ENCODE data around the gene RBM44.
"Not testable (repeated sequence)": the region's sequence is repeated elsewhere in the genome, so short reads cannot be mapped to it uniquely, and the experiment has no call there.

RBM44 gene

DNA sequence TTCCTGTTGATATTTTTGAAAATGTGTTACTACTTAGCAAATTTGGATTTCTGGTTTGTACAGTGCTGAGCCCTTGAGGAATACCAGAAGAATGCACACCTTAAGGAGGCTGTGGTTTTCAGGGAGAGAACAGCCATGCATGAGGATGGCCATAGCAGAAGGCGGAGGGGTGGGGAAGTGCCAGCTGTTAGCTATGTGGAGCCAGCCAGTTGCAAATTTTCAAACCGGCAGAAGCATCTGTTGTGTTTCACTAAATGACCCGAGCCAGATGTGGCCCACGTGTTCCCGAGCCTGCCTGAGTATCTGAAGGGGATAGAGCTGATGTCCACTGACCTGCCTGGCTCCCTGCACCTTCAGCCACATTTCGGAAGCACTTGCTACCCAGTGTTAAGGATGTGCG lies 16.4 kb upstream of the RBM44 start:
- DNase-seq (ENCODE audit: low read depth in 2 of 2), result no peak

DNA sequence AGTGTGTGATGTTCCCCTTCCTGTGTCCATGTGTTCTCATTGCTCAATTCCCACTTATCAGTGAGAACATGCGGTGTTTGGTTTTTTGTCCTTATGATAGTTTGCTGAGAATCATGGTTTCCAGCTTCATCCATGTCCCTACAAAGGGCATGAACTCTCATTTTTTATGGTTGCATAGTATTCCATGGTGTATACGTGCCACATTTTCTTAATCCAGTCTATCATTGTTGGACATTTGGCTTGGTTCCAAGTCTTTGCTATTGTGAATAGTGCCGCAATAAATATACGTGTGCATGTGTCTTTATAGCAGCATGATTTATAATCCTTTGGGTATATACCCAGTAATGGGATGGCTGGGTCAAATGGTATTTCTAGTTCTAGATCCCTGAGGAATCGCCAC lies 14.9 kb upstream of the RBM44 start:
- DNase-seq (ENCODE audit: low read depth in 2 of 2), result not testable (repeated sequence)

DNA sequence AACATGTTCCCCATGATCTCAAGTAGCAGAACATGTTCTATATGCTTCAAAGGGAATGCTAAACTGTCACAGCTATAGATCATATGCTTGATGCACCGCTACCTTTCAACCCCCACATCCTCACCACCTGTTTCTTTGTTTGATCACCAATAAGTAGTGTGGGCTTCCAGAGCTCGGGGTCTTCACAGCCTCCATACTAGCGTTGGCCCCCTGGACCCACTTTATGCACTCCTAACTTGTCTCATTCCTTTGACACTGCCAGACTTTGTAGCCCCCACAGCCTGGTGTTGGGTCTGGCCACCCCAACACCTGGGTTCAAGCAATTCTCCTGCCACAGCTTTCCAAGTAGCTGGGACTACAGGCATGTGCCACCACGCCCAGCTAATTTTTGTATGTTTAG lies 11.6 kb upstream of the RBM44 start:
- no peak for DNase-seq (ENCODE audit: low read depth in 2 of 2)

- DNase-seq (ENCODE audit: low read depth in 2 of 2), result no peak
Observed at GRCh38 chr2:237790353-237790752, 8.2 kb upstream of the RBM44 start.

GRCh38 chr2:237791977-237792727 lies 6.4 kb upstream of the RBM44 start:
- no peak for DNase-seq (ENCODE audit: low read depth in 2 of 2)

DNA sequence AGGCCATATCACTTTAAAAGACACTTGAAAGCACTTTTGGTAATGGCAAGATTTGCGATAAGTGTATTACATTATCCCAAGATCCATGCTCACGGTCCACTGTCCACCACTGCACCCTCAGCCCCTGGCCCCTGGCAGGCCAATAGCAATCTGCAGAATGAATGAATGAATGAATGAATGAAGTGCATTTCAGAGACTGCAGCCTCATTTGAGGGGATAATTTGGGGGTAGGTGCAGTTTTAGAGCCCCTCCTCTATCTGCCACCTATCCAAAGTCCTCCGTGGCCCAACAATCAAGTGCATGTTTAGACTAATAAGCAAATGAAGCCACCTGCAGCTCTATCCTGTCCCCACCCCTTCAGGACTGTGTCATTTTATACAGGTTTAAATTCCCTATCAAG lies 1.3 kb upstream of the RBM44 start:
- DNase-seq (ENCODE audit: low read depth in 2 of 2), result no peak

GRCh38 chr2:237799060-237799428 lies 465 bp downstream of the RBM44 start:
- DNase-seq (ENCODE audit: low read depth in 2 of 2), result no peak

GRCh38 chr2:237801466-237801865 lies 2.9 kb downstream of the RBM44 start:
- no peak for DNase-seq (ENCODE audit: low read depth in 2 of 2)

GRCh38 chr2:237806334-237806733 lies 7.8 kb downstream of the RBM44 start:
- DNase-seq (ENCODE audit: low read depth in 2 of 2), result no peak

- DNase-seq (ENCODE audit: low read depth in 2 of 2), result no peak
Observed at GRCh38 chr2:237815637-237816036, 17.1 kb downstream of the RBM44 start.

- DNase-seq (ENCODE audit: low read depth in 2 of 2), result no peak
Observed at GRCh38 chr2:237816531-237816930, 18.0 kb downstream of the RBM44 start.

GRCh38 chr2:237818066-237818473 lies 19.5 kb downstream of the RBM44 start:
- DNase-seq (ENCODE audit: low read depth in 2 of 2), result no peak

- DNase-seq (ENCODE audit: low read depth in 2 of 2), result no peak
Observed at GRCh38 chr2:237819231-237819630, 20.7 kb downstream of the RBM44 start.

GRCh38 chr2:237820421-237820820 lies 21.8 kb downstream of the RBM44 start:
- DNase-seq (ENCODE audit: low read depth in 2 of 2), result no peak

DNA sequence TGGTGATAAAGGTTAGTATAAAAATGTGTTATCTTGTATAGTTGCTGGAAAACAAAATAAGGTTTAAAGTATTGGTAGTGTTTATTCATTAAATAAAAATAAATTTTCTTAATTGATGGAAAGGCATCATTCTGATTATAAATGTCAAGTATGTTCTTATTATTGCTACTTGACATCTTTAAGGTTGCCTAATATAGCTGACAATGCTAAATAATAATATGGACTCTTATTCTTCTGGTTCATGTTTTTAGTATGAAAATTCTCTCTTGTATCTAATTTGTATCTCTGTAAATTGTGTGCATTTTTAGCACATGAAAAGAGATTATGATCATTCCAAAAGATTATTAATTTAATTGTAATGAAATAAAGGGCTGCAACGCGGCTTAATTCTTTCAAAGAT lies 25.0 kb downstream of the RBM44 start:
- DNase-seq (ENCODE audit: low read depth in 2 of 2), result no peak

GRCh38 chr2:237824085-237824484 lies 25.5 kb downstream of the RBM44 start:
- DNase-seq (ENCODE audit: low read depth in 2 of 2), result no peak

GRCh38 chr2:237827421-237827987 lies 28.9 kb downstream of the RBM44 start:
- DNase-seq (ENCODE audit: low read depth in 2 of 2), result no peak

- DNase-seq (ENCODE audit: low read depth in 2 of 2), result no peak
Observed at GRCh38 chr2:237830522-237830921, 31.9 kb downstream of the RBM44 start.

DNA sequence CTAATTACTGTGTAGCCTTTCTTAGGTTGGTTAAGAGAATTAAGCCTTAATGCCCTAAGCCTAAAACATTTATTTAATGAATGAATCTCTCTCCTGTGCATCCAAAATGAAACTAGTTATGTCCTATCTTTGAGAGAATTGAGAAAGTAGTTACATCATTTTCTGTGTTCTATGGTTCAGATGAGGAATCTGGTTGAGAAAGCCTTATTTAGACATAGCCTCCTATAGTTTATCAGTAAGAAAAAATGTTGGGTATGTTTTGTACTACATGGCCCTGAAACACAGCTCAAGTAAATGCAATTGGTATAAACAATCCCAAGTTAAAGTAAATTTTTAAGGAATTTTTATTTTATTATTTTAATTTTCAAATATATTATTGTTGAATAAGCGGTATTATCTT lies 35.0 kb downstream of the RBM44 start:
- DNase-seq (ENCODE audit: low read depth in 2 of 2), result no peak

GRCh38 chr2:237835372-237835771 lies 36.8 kb downstream of the RBM44 start:
- DNase-seq (ENCODE audit: low read depth in 2 of 2), result no peak

DNA sequence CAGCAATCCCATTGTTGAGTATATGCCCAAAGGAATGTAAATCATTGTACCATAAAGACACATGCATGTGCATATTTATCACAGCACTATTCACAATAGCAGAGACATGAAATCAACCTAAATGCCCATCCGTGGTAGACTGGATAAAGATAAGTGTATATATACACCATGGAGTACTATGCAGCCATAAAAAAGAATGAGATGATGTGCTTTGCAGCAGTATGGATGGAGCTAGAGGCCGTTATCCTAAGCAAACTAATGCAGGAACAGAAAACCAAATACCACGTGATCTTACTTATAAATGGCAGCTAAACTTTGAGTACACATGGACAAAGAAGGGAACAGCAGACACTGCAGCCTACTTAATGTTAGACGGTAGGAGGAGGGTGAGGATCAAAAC lies 42.5 kb downstream of the RBM44 start:
- no peak for DNase-seq (ENCODE audit: low read depth in 2 of 2)

DNA sequence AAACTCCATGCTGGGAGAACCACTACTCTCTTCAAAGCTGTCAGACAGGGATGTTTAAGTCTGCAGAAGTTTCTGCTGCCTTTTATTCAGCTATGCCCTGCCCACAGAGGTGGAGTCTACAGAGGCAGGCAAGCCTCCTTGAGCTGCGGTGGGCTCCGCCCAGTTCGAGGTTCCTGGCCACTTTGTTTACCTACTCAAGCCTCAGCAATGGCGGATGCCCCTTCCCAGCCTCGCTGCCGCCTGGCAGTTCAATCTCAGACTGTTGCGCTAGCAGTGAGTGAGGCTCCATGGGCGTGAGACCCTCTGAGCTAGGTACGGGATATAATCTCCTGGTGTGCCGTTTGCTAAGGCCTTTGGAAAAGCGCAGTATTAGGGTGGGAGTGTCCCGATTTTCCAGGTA lies 50.4 kb downstream of the RBM44 start:
- DNase-seq (ENCODE audit: low read depth in 2 of 2), result not testable (repeated sequence)

- DNase-seq (ENCODE audit: low read depth in 2 of 2), result no peak
Observed at GRCh38 chr2:237854295-237854694, 55.7 kb downstream of the RBM44 start.

GRCh38 chr2:237857791-237858190 lies 59.2 kb downstream of the RBM44 start:
- no peak for DNase-seq (ENCODE audit: low read depth in 2 of 2)
